Endometrial microvascular endothelial cells (primary cell): ENCODE results near the gene SEMA5A. TPM values are rescaled to one million over a fixed set of nuclear protein-coding genes. Genes with fewer than 3 reads are reported as not detected.

Experiments
- in situ Hi-C: cut with HindIII; loops from 2 replicates; pipeline ENCODE4 v1.10.0; 2017; ENCODE audit warnings: low sequenced_read_pairs, low pct_unique_long_range_greater_than_20kb; ENCODE audit errors: inconsistent ontology term
- total RNA-seq: library from RNA; depleted of rRNA; stranded (reverse); fragments of >200 nt; gene quantifications from one replicate; pipeline ENCODE4 v1.2.3, GENCODE V29; 2015; ENCODE audit errors: inconsistent ontology term

The SEMA5A gene
- total RNA-seq, 1 donor from 2014 or later = 0.37 TPM

- in situ Hi-C loops = no loop called here
These were observed 358.3 kb downstream of the SEMA5A start for GRCh38 chr5:9187614-9188013.

GRCh38 chr5:9186069-9186468, 359.8 kb downstream of the SEMA5A start:
- in situ Hi-C loops = no loop called here

GRCh38 chr5:9183992-9184391, 361.9 kb downstream of the SEMA5A start:
- in situ Hi-C loops = no loop called here

- in situ Hi-C loops = no loop called here
These were observed 362.8 kb downstream of the SEMA5A start for GRCh38 chr5:9182899-9183695.

- in situ Hi-C loops = no loop called here
These were observed 369.2 kb downstream of the SEMA5A start for GRCh38 chr5:9176641-9177040.

- in situ Hi-C loops = no loop called here
These were observed 371.4 kb downstream of the SEMA5A start for GRCh38 chr5:9174446-9174845.

- in situ Hi-C loops = no loop called here
These were observed 372.4 kb downstream of the SEMA5A start for GRCh38 chr5:9173281-9174048.

- in situ Hi-C loops = no loop called here
These were observed 375.8 kb downstream of the SEMA5A start for GRCh38 chr5:9170026-9170425.

- in situ Hi-C loops = no loop called here
These were observed 376.3 kb downstream of the SEMA5A start for GRCh38 chr5:9169557-9169902.

- in situ Hi-C loops = no loop called here
These were observed 376.9 kb downstream of the SEMA5A start for GRCh38 chr5:9168791-9169556.

- in situ Hi-C loops = no loop called here
These were observed 379.4 kb downstream of the SEMA5A start for GRCh38 chr5:9166202-9167112.

GRCh38 chr5:9165546-9165945, 380.3 kb downstream of the SEMA5A start:
- in situ Hi-C loops = no loop called here

GRCh38 chr5:9160747-9161146, 385.1 kb downstream of the SEMA5A start:
- in situ Hi-C loops = no loop called here

- in situ Hi-C loops = no loop called here
These were observed 388.1 kb downstream of the SEMA5A start for GRCh38 chr5:9157811-9158210.

GRCh38 chr5:9157020-9157419, 388.9 kb downstream of the SEMA5A start:
- in situ Hi-C loops = no loop called here

- in situ Hi-C loops = no loop called here
These were observed 389.6 kb downstream of the SEMA5A start for GRCh38 chr5:9156282-9156681.

GRCh38 chr5:9151684-9152427, 394.0 kb downstream of the SEMA5A start:
- in situ Hi-C loops = no loop called here

GRCh38 chr5:9149988-9150387, 395.9 kb downstream of the SEMA5A start:
- in situ Hi-C loops = no loop called here
